Measurements from ENCODE around the gene KIF24.

GRCh38 chr9:34333836-34334235 is 4.8 kb upstream of the KIF24 start:
- TF ChIP-seq CTCF (IDR thresholded peaks at IDR 0.05) = no peak
- no peak for TF ChIP-seq ZFX (IDR thresholded peaks at IDR 0.05; ENCODE audit: borderline replicate concordance)

All from 22Rv1 (cell line).